Nephron progenitor cell (in vitro differentiated cells): Measurements from ENCODE around the gene ARF5.

Source experiments
- DNase-seq: peaks from one replicate; pipeline ENCODE4 v3.0.0; 2021
- H3K27ac Mint-ChIP-seq: 2 replicates; pipeline ENCODE4 v1.8.0; 2021; ENCODE audit warnings: mild to moderate bottlenecking, moderate library complexity, mixed read lengths
- H3K27me3 Mint-ChIP-seq: 2 replicates; pipeline ENCODE4 v1.8.0; 2021; ENCODE audit warnings: mild to moderate bottlenecking, low read depth, mixed read lengths; ENCODE audit not compliant: poor library complexity
- H3K36me3 Mint-ChIP-seq: 2 replicates; pipeline ENCODE4 v1.8.0; 2021; ENCODE audit warnings: low read depth, mixed read lengths
- H3K4me1 Mint-ChIP-seq: 2 replicates; pipeline ENCODE4 v1.8.0; 2021; ENCODE audit warnings: mixed read lengths
- H3K4me3 Mint-ChIP-seq: 2 replicates; pipeline ENCODE4 v1.8.0; 2021; ENCODE audit warnings: mild to moderate bottlenecking, moderate library complexity, mixed read lengths
- H3K9me3 Mint-ChIP-seq: 2 replicates; pipeline ENCODE4 v1.8.0; 2021; ENCODE audit warnings: mild to moderate bottlenecking, moderate library complexity, mixed read lengths
- TF ChIP-seq, protein P1 (sequence below): fragments of 200-600 bp; sonication (generic); IDR thresholded peaks from 2 replicates; pipeline ENCODE4 v1.5.0; 2021; ENCODE audit warnings: antibody characterized with exemption

The ARF5 gene

GRCh38 chr7:127591189-127591588, 3.0 kb downstream of the ARF5 start:
- Mint-ChIP-seq H3K27me3 (peaks cover 15% of the 10 kb centered on the region), H3K9me3 (peaks cover 8% of the 10 kb centered on the region), H3K27ac (no peak overlapping the region), H3K36me3 (peaks cover 27% of the 10 kb centered on the region), H3K4me3 (no peak overlapping the region), H3K4me1 (peaks cover 13% of the 10 kb centered on the region)
- no peak for DNase-seq
- TF ChIP-seq, protein P1, sequence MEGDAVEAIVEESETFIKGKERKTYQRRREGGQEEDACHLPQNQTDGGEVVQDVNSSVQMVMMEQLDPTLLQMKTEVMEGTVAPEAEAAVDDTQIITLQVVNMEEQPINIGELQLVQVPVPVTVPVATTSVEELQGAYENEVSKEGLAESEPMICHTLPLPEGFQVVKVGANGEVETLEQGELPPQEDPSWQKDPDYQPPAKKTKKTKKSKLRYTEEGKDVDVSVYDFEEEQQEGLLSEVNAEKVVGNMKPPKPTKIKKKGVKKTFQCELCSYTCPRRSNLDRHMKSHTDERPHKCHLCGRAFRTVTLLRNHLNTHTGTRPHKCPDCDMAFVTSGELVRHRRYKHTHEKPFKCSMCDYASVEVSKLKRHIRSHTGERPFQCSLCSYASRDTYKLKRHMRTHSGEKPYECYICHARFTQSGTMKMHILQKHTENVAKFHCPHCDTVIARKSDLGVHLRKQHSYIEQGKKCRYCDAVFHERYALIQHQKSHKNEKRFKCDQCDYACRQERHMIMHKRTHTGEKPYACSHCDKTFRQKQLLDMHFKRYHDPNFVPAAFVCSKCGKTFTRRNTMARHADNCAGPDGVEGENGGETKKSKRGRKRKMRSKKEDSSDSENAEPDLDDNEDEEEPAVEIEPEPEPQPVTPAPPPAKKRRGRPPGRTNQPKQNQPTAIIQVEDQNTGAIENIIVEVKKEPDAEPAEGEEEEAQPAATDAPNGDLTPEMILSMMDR: no peak

GRCh38 chr7:127591591-127591990, 3.4 kb downstream of the ARF5 start:
- H3K36me3 Mint-ChIP-seq: peaks cover 23% of the 10 kb centered on the region
- peaks cover 4% of the 10 kb centered on the region for H3K9me3 Mint-ChIP-seq
- DNase-seq: no peak
- peaks cover 15% of the 10 kb centered on the region for H3K27me3 Mint-ChIP-seq
- H3K4me3 Mint-ChIP-seq: no peak overlapping the region
- TF ChIP-seq, protein P1: no peak
- H3K27ac Mint-ChIP-seq: no peak overlapping the region
- H3K4me1 Mint-ChIP-seq: peaks cover 13% of the 10 kb centered on the region

- Mint-ChIP-seq H3K36me3 (peaks cover 21% of the 10 kb centered on the region), H3K27me3 (peaks cover 12% of the 10 kb centered on the region), H3K4me3 (no peak overlapping the region), H3K4me1 (peaks cover 13% of the 10 kb centered on the region), H3K27ac (no peak overlapping the region), H3K9me3 (no peaks in the 10 kb centered on the region)
- DNase-seq: no peak
- TF ChIP-seq, protein P1: no peak
Observed at GRCh38 chr7:127592550-127592949, 4.3 kb downstream of the ARF5 start.

DNA sequence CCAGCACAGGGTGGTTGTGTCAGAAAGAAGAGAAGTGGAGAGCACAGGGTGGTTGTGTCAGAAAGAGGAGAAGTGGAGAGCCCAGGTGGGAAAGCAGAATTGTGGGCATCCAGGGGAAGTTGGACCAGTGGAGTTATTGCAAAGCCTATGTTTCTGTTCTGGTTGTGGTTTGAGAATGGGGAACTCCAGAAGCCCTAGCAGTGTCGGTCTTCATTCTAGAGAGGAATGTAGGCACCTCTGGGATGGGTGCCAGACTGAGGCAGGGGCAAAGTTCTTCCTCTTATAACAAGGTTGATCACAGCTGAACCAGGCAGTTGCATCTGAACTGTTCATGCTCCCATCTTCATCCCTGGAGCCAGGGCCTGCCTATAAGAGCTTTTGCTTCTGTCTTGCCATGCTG, 6.3 kb downstream of the ARF5 start:
- no peak for DNase-seq
- H3K36me3 Mint-ChIP-seq: peaks cover 21% of the 10 kb centered on the region

DNA sequence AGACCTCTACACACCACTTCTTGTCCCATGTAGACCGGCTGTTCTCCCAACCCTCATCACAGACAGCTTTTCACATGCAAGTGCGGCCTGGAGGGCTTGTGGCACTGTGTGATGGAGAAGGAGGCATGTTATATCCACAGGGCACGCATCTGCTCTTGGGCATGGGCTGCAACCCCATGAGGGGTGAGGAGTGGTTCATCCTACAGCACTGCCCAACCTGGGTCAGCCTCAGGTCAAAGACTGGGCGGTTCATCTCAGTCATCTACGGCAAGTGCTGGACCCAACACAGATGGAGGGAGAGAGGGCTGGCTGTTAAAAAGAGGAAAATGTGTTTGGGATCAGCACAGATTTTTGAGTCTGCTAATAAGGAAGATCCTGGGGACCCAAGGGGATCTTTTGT, 7.5 kb downstream of the ARF5 start:
- no peak for DNase-seq
- no peaks in the 10 kb centered on the region for H3K9me3 Mint-ChIP-seq
- H3K4me1 Mint-ChIP-seq: no peaks in the 10 kb centered on the region
- H3K27ac Mint-ChIP-seq: no peak overlapping the region
- H3K4me3 Mint-ChIP-seq: no peak overlapping the region
- TF ChIP-seq, protein P1: no peak
- H3K36me3 Mint-ChIP-seq: peaks cover 13% of the 10 kb centered on the region
- peaks cover 11% of the 10 kb centered on the region for H3K27me3 Mint-ChIP-seq

More for the DNA sequence above, 6.3 kb downstream of the ARF5 start:
- H3K4me1 Mint-ChIP-seq: peaks cover 6% of the 10 kb centered on the region
- no peaks in the 10 kb centered on the region for H3K9me3 Mint-ChIP-seq
- TF ChIP-seq, protein P1: no peak
- no peak overlapping the region for H3K4me3 Mint-ChIP-seq
- no peak overlapping the region for H3K27ac Mint-ChIP-seq
- H3K27me3 Mint-ChIP-seq: peaks cover 7% of the 10 kb centered on the region

DNA sequence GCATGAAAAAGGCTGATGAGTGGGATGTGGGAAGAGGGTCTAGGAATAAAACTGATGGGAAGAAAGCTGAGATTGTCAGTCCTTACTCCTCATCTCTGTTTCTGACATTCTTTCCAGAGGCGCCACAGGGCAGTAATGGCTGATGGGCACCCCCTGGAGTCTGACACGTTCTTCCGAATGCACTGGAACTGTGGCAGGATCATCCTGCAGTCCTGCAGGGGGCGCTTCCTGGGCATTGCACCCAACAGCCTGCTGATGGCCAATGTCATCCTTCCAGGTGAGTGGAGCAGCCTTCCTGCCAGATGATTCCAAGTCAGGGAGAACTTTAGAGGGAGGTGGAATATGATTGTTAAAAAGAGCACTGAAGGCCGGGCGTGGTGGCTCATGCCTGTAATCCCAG, 10.1 kb downstream of the ARF5 start:
- TF ChIP-seq, protein P1: peak; percentile 10
- no peaks in the 10 kb centered on the region for H3K4me1 Mint-ChIP-seq
- H3K4me3 Mint-ChIP-seq: no peak overlapping the region
- no peak for DNase-seq
- H3K36me3 Mint-ChIP-seq: no peaks in the 10 kb centered on the region
- no peak overlapping the region for H3K27ac Mint-ChIP-seq
- H3K9me3 Mint-ChIP-seq: no peaks in the 10 kb centered on the region
- peaks cover 14% of the 10 kb centered on the region for H3K27me3 Mint-ChIP-seq
